DND-41 (cell line): ENCODE measurements around the gene SLC6A1.

Source experiments
- ATAC-seq: fragments of 200-7000 bp; cut with Tn5 transposase; 3 replicates; pipeline ENCODE4 v1.9.1; 2021; ENCODE audit warnings: low read depth; ENCODE audit not compliant: insufficient read depth
- DNase-seq: peaks from one replicate; pipeline ENCODE4 v3.0.0-alpha.2; 2020
- H2AFZ ChIP-seq: 2 replicates; pipeline ENCODE4 v1.6.0; 2012; ENCODE audit warnings: low read depth, low read length
- H3K27ac ChIP-seq: 2 replicates; pipeline ENCODE4 v1.5.1; 2012; ENCODE audit warnings: low read length, inconsistent platforms
- H3K27me3 ChIP-seq: fragments of 200-600 bp; sonication (generic); 2 replicates; pipeline ENCODE4 v1.6.0; 2012; ENCODE audit warnings: low read length, mild to moderate bottlenecking, inconsistent platforms; ENCODE audit not compliant: insufficient read depth, poor library complexity
- H3K36me3 ChIP-seq: 2 replicates; pipeline ENCODE4 v1.5.1; 2012; ENCODE audit warnings: low read length, inconsistent platforms; ENCODE audit not compliant: insufficient read depth
- H3K4me1 ChIP-seq: 2 replicates; pipeline ENCODE4 v1.5.1; 2012; ENCODE audit warnings: mild to moderate bottlenecking, low read length; ENCODE audit not compliant: insufficient read depth
- H3K4me2 ChIP-seq: 2 replicates; pipeline ENCODE4 v1.6.0; 2012; ENCODE audit warnings: mild to moderate bottlenecking, moderate library complexity, low read length, inconsistent platforms; ENCODE audit not compliant: insufficient read depth
- H3K4me3 ChIP-seq, 2 experiments: fragments of 200-600 bp in 1 of 2; shearing (Covaris generic) in 1 of 2; 2 replicates each; pipeline ENCODE4 v1.5.1; 2012 to 2016; ENCODE audit warnings: inconsistent platforms in 2 of 2, low read length in 2 of 2, mild to moderate bottlenecking in 2 of 2, low read depth in 1 of 2, moderate library complexity in 1 of 2
- H3K79me2 ChIP-seq: 2 replicates; pipeline ENCODE4 v1.6.0; 2012; ENCODE audit warnings: low read length, inconsistent platforms; ENCODE audit not compliant: insufficient read depth
- H3K9ac ChIP-seq: 2 replicates; pipeline ENCODE4 v1.6.0; 2012; ENCODE audit warnings: low read depth, mild to moderate bottlenecking, inconsistent platforms, low read length, moderate library complexity
- H3K9me3 ChIP-seq: 2 replicates; pipeline ENCODE4 v1.5.1; 2012; ENCODE audit warnings: low read length, moderate library complexity, mild to moderate bottlenecking, inconsistent platforms; ENCODE audit not compliant: insufficient read depth, severe bottlenecking
- H4K20me1 ChIP-seq: 2 replicates; pipeline ENCODE4 v1.6.0; 2012; ENCODE audit warnings: low read length; ENCODE audit not compliant: insufficient read depth
- CTCF ChIP-seq: IDR thresholded peaks from 2 replicates; pipeline ENCODE4 v1.5.1; 2012; ENCODE audit warnings: borderline replicate concordance, low read length, moderate library complexity, mild to moderate bottlenecking; ENCODE audit not compliant: poor library complexity, severe bottlenecking; ENCODE audit errors: extremely low read depth
- EZH2 ChIP-seq: IDR thresholded peaks from 3 replicates; pipeline ENCODE4 v1.6.1; 2012; ENCODE audit warnings: borderline replicate concordance, low read depth, mild to moderate bottlenecking, moderate library complexity, low read length, inconsistent platforms; ENCODE audit not compliant: severe bottlenecking

The SLC6A1 gene

GRCh38 chr3:11001020-11001657 lies 8.6 kb downstream of the SLC6A1 start:
- Histone ChIP-seq H2AFZ (no peak overlapping the region), H3K36me3 (no peaks in the 10 kb centered on the region), H3K4me3 (no peak overlapping the region), H4K20me1 (0 out of 2 replicates have a peak, but pooled peaks cover 6% of the 10 kb centered on the region), H3K27me3 (peaks cover 4% of the 10 kb centered on the region), H3K79me2 (no peaks in the 10 kb centered on the region), H3K9me3 (no peaks in the 10 kb centered on the region), H3K4me2 (no peak overlapping the region), H3K9ac (no peak overlapping the region), H3K4me1 (no peaks in the 10 kb centered on the region), H3K27ac (no peak overlapping the region)
- DNase-seq (no peak), ATAC-seq (no peak)
- TF ChIP-seq CTCF, result no peak
- no peak for TF ChIP-seq EZH2

GRCh38 chr3:11001658-11002021 lies 9.1 kb downstream of the SLC6A1 start:
- DNase-seq, result no peak
- H3K36me3 ChIP-seq, result no peaks in the 10 kb centered on the region
- TF ChIP-seq EZH2 (no peak), CTCF (no peak)
- no peak overlapping the region for H3K27ac ChIP-seq
- no peaks in the 10 kb centered on the region for H3K9me3 ChIP-seq
- H3K79me2 ChIP-seq, result no peaks in the 10 kb centered on the region
- H2AFZ ChIP-seq, result no peak overlapping the region
- ATAC-seq, result no peak
- H3K4me1 ChIP-seq, result no peaks in the 10 kb centered on the region
- H3K4me2 ChIP-seq, result no peak overlapping the region
- H4K20me1 ChIP-seq, result 0 out of 2 replicates have a peak, but pooled peaks cover 6% of the 10 kb centered on the region
- H3K9ac ChIP-seq, result no peak overlapping the region
- peaks cover 4% of the 10 kb centered on the region for H3K27me3 ChIP-seq
- H3K4me3 ChIP-seq, result no peak overlapping the region

GRCh38 chr3:11002371-11002807 lies 9.8 kb downstream of the SLC6A1 start:
- Histone ChIP-seq H3K4me2 (no peak overlapping the region), H3K36me3 (no peaks in the 10 kb centered on the region)
- no peak for DNase-seq

More at GRCh38 chr3:11002371-11002807, 9.8 kb downstream of the SLC6A1 start:
- Histone ChIP-seq H3K79me2 (no peaks in the 10 kb centered on the region), H3K4me1 (no peaks in the 10 kb centered on the region), H3K9me3 (no peaks in the 10 kb centered on the region), H4K20me1 (0 out of 2 replicates have a peak, but pooled peaks cover 6% of the 10 kb centered on the region), H3K4me3 (no peak overlapping the region), H3K27me3 (peaks cover 4% of the 10 kb centered on the region), H3K9ac (no peak overlapping the region), H2AFZ (no peak overlapping the region), H3K27ac (no peak overlapping the region)
- TF ChIP-seq EZH2 (no peak), CTCF (no peak)
- no peak for ATAC-seq
